Astrocyte of the hippocampus (primary cell): ENCODE data around the gene C9orf78.

ENCODE experiments used
- DNase-seq: peaks from one replicate; pipeline ENCODE4 v3.0.0; 2011; ENCODE audit warnings: low read depth, low spot score

C9orf78 gene

DNA sequence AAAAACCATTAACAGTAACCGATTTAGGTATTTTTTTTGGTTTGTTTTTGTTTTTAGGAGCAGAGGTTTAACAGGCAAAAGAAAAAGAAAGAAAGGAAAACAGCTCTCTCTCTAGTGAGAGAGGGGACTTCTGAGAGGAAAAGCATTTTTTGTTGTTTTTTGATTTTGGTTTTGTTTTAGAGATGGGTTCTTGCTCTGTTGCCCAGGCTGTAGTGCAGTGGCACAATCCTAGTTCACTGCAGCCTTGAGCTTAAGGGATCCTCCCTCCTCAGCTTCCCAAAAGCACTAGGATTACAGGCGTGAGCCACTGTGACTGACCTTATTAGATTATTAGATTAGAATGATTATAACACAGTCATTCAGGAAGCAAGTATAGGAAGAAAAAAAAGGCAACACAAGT, 10.3 kb upstream of the C9orf78 start:
- no peak for DNase-seq

DNA sequence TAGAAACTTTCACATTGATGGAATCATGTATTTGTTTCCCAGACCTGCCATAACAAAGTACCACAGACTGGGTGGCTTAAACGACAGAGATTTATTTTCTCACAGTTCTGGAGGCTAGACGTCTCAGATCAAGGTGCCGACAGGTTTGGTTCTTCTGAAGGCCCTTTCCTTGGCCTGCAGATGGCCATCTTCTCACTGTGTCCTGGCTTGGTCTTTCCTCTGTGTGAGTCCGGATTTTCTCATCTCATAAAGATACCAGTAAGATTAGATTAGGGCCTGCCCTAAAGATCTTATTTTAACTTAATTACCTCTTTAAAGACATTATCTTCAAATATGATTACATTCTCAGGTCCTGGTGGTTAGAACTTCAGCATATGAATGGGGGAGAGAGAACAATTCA, 6.0 kb upstream of the C9orf78 start:
- no peak for DNase-seq

DNA sequence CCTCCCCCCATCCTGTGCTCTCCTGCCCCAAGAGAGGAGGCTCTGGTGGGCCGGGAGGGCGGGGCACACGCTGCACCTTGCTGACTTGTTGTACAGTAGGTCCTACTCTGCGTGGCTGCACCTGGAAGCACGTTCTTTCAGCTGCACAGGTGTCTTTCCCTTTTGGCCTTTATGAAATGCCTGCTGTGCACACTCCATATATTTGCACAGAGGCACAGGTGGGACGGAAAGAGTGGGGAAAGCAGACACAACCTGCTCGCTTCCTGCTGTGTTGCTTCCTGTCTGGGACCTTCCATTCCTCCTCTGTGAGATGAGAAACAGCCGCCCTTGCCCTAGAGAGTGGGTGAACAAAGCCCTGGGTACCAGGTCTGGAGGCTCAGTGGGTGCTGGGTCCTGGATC, 5.0 kb upstream of the C9orf78 start:
- DNase-seq = no peak

DNA sequence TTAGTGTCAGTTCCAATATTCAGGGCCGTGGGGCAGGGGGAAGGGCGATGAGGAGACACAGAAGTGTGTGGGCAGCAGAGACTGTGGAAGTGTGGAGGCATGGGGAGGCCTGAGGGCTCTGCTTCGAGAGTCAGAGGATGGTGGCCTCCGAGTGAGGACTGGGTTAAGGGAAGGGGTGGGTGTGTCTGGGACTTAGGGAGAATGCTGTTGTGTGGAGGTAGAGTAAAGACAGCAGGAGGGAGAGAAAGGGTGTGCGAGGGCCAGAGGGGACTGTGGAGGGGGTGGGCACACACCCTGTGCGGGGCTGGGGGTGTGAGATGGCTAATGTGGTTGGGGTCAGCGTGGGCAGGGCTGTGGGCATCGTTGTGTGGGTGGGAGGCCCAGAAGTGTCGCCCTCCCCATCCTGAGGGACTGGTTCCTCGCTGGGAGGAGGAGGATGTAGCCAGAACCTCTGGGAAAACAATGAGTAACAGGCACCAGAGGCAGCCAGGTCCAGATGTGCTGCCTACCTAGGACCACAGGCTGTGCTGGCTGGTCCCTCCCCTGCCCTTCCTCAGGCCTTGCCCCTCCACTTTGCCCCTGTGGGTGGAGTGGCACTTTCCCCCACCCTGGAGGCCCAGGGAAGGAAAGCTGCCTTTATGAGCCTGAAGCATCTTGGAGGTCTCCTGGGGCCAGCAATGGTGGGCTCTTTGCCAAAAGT, 4.4 kb upstream of the C9orf78 start:
- DNase-seq = no peak

DNA sequence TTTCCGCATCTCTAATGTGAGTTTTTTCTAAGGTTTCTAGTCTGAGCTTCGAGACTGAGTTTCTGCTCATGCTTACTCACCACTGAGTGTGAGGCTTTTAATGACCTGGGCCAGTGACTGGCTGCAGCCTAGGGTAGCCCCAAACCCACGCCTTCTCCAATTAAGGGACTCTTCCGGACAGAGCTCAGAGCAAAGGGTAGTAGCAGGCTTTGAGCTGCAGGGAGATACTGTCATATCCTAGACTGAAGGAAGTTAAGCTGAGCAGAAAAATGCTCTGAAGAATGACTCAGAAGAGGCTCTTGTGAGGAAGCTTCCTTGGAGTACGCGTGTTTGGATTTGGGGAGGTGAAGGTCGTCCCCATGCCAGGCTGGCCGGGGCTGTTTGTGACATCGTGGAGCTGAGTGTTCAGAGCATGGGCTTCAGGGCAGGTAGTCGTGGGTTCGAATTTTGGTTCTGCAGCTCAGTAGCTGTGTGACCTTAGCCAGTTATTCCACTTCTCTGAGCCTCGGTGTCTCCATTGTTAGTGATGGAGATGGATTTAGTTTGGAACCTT, 3.7 kb upstream of the C9orf78 start:
- peak; percentile 47 for DNase-seq

DNA sequence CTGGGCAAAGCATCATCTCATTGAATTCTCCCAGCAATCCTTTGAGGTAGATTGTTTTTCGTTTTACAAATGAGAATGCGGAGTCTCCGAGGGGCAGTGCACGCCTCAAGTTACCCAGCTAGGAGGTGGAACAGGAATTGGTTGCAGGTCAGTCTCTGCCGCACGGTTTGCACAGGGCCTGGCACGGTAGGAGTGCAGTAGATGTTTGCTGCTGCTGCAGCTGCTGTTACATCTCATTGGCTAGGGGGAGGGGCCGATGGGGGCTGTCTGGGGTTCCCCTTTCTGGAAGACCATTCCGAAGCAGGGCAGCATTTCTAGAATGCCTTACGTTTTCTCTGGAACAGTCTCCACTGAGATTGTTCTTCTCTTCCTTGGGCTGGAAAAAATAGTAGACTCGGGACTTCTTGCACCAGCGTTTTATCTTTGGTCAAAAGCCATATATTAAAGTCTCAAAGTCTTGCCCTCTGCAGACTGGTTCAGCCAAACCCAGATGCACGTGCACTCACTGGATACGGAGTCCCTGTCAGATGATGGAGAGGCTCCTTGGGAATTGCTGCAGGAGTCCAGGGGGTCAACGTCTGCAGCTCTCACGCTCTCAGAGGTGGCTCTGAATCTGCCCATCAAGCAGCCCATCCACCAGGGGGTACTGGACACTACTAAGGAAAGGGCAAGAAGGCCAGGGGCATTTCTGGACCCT, 1.4 kb upstream of the C9orf78 start:
- DNase-seq = no peak

DNA sequence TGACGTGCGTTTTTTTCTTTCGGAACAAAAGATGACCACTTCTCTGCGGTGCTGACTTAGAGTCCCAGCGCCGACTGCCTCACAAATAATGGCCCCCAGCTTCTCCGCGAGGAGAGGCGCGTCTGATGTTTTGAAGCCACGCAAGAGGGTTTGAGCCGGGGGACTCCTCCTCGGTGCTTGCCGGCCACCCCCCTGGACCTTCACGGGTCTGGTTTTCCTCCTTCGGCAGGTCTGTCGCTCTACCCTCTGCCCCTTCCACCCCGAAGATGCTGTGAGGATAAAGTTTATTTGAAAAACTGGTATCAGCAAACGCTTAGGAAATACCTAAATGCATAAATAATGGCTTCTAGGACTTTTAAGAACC, 767 bp upstream of the C9orf78 start:
- no peak for DNase-seq

DNA sequence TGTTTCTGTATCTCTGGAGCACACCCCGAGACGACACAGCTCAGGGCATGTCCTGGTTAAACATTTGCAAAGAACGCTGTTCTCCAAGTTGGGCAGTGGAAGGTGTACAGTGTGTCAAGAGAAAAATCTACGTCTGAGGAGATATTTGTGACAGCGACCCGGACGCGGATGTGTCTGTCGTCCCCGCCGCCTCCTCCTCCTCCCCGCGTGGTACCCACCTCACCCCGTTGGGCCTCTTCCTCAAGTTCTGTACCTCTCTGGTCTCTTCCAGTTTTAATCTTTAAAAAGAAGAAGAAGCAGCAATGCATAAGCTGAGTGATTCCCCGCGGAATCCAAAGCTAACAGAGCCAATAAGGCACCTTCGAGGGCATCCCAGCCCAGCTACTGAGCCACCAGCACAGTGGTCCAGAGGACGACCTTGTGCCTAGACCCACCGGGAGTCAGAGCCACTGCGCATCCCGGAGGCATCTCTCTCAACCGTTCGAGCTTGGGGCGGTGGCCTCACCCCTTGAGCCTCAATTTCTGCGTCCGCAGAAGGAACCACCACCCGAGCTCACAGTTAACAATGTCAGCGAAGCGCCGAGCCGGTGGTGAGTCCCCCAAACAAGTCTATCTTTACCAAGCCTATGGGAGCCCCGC, 467 bp downstream of the C9orf78 start:
- DNase-seq = no peak

DNA sequence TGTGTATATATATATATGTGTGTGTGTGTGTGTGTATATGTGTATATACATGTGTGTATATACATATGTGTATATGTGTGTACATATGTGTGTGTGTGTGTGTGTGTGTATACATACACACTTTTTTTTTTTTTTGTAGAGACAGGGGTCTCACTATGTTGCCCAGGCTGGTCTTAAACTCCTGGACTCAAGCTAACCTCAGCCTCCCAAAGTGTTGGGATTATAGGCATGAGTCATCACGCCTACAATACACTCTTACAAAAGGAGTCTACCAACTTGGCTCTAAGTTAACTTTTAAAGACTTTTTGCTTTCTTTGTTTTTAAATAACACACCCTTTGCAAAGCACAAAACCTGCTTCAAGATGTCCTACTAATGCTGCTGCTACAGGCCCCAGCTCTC, 2.1 kb downstream of the C9orf78 start:
- no peak for DNase-seq

DNA sequence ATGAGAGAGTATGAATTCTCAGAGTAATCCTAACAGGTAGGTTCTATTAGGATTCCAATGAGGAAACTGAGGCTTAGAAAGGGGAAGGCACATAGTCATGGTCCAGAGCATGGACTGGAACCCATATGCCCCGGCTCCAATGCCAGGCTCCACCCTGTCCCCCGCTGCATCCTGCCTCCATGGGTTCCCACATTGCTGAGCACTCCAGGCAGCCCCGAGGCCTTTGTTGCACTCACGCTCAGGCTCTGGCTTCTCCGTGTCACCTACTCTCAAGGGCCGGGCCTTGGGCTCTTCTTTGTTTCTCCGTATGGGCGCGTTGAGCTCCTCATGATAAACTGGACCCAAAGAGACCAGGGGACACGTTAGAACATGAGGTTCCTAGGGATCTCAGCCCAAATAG, 6.1 kb downstream of the C9orf78 start:
- no peak for DNase-seq

DNA sequence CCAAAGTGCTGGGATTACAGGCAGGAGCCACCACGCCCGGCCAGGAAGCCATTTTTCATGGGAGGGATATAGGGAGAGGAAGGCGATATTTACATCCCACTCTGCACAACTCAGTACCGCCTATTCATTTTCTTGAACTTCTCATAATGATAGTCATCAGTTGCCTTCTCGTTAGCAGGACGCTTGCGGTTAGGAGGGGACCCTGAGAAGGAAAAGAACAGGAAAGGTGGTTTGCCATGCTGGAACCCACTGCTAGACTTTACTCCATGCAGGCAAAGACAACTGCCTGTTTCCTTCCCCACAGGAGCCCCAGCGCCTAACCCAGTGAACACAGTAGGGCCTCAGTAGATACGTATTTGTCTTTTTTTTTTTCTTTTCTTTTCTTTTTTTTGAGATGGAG, 7.0 kb downstream of the C9orf78 start:
- no peak for DNase-seq

DNA sequence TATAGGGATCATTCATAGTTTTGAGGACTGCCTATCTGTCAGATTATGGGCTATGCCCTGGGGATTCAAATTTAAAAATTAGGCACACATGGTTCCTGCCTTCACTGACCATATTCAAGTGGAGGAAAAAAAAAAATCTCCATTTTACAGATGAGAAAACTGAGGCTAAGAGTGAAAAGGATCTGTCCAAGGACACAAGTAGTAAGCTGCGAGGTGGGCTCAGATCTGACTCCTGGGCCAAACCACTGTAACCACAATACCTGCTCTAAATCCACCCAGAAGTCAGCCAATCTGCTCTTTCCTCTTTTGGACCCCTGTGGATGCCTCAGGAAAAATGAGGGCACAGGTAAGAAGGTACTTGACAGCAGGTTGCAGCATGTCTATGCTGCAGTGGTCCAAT, 8.3 kb downstream of the C9orf78 start:
- DNase-seq = no peak

DNA sequence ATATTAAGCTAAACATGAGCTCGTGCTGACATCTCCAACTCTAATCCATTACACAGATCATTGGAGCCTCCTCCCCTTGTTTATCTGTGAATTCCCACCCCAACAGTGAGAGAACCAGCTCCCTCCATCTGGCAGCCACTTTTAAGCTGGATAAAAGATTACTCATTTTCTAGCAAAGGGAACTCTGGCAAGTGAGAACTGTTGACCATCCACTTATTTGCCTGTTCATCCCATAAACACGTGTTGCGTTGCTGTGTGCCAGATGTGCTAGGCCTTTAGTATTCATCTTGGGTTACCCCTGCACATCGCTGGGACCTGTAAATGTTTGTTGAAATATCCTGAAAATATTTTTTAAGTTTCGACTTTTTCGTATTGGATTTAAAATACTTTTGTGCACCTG, 8.7 kb downstream of the C9orf78 start:
- no peak for DNase-seq

DNA sequence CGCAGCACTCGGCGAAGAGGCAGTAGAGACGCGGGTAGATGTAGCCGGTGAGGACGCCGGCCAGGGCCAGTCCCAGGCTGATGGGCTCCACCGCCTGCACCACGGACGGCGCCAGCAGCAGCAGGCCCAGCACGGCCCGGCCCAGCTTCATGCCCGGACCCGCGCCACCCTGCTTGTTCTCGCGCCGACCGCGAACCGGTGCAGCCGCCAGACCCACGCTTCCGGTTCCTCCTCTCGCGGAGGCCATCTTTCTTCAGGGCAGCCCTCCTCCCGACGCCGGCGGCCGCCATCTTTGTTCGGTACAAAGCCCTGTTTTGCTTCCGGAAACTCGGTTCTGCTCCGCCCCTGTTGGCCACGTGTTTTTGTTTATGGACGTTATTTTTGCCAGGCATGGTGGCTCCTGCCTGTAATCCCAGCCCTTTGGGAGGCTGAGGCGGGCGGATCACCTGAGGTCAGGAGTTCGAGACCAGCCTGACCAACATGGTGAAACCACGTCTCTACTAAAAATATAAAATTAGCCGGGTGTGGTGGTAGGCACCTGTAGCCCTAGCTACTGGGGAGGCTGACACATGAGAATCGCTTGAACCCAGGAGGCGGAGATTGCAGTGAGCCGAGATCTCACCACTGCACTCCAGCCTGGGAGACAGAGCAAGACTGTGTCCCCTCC, 11.0 kb downstream of the C9orf78 start, which contains the start of gene TOR1A:
TSS of gene TOR1A (minus strand) at position 202 of the 667 bp plus-strand sequence. CDS start at position 151, 51 bp downstream.
- peak; percentile 97 for DNase-seq

DNA sequence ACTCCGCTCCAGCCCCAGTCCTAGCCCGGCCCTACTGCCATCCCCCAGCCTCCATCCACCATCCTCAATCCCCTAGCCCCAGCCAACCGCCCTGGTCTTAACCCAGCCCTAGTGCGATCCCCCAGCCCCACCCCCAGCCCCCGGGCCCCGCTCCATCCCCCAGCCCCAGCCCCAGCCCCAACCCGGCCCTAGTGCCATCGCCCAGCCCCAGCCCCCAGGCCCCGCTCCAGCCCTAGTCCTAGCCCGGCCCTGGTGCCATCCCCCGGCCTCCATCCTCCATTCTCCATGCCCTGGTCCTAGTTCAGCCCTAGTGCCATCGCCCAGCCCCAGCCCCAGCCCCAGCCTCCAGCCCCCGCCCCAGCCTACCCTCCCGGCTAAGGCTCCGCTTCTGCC, 11.5 kb downstream of the C9orf78 start:
- DNase-seq = no peak

DNA sequence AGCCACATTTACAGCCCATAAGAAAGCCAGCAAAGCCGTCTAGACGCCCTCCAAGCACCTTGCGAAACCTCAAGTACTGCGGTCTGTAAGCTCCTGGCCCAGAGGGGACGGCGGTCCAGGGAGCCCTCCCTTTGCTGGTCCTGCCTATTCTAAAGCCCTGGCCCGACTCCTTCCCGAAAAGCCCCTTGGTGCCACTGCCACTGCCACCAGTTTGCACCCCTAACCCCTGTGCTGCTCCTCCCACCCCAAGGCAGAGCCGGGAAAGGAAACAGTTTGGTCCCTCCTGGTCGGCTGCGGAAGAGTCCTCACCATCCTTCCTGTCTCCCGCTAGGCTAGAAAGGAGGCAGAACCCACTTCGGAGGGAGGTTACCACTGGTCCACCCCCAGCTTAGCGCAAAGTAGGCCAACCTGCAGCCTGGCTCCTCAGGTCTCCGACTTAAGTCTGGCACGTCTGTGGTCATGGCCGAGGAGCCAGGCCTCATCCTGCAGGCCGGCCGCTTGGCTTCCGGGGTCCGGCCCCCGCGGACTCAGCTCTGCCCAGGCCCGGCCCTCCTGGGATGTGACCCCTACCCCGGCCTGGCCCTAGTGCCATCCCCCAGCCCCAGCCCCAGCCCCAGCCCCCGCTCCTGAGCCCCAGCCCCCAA, 12.1 kb downstream of the C9orf78 start:
- DNase-seq = peak; percentile 54

DNA sequence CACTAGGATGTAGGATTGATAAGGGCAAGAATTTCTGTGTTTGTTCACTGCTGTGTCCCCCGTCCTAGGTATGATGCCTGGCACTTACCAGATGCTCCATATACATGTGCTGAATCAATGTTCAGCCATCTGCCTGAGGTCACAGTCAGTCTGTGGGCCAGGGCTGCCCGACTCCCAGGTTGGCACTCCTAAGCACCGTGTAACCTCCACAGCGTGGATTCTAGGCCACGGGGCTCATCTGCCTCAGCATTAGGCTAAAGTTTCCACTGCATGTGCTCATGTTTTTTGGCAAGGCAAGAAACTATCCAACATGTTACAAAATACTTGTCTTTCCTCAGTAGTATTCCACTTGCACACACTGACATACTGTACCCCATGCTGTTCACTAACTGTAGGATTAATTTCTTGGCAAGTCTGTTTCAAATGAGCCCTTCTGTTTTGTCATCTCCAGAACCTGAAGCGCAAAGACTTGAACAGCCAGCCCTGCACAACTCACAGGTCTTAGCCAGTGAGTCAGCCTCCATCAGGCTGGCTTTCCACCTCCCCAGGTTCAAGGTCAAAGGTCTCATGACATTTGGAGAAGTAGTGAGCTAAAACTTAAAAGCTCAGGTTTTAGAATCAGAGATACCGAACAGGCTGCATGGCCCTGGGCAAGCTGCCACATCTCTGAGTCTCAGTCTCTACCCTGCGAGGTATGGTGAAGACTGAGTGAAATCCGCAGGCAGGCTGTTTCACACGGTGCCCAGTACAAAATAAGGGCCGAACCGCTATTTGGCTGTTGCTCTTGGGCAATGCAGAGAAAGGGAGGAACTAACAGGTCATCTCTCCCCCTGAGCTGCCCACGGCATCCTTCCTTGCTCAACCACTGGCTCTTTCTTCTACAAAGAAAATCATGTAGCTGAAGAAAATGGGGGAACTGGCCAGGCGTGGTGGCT, 18.3 kb downstream of the C9orf78 start:
- DNase-seq = no peak

DNA sequence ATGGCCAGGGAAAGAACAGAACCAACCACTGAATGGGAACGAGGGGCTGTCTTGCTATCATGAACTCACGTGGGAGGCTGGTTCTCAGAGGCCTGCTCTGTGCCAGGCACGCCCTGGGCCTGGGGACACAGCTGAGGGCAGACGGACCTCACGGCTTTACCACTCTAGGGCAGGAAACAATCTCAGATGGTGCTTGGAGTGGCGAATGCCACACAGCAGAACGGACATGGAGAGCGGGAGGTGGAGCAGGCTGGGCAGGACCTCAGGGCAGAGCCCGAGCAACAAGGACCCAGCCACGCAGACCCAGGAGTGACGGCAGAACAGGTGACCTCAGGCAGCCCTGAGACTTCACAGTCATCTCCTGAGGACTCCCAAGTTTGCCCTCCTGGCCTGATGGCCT, 19.8 kb downstream of the C9orf78 start:
- no peak for DNase-seq

DNA sequence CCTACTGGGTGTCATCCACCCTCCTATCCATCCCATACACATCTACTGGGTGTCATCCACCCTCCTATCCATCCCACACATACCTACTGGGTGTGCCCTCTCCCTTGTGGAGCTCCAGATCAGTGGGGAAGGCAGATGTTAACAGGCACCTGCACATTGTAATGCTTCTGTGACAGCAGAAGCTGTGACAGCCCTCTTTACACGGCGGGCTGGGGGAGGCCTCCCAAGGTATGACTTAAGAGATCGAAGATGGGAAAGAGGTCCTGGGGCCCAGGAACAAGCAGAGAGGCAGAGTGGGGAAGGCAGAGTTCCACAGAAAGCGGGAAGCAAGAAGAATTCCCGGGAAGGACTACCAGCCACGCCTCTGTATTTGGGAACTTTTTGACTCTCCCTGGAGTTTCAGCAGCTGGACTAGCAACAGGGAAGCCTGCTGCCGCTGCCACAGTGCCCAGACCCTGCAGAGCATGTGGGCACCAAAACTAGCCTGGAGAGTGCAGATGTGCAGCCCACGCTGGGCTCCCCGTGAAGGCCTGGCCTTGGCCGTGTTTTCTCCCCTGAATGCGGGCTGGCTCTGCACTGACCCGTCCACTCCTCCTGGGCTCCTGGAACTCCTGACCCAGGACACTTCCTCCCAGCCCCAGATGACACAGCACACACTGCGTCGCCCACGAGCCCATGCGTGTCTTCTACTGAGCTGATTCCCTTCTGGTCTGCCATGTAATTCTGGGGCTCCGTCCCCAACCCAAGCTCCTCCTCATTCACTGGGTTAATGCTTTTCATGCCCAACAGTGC, 20.4 kb downstream of the C9orf78 start:
- no peak for DNase-seq

DNA sequence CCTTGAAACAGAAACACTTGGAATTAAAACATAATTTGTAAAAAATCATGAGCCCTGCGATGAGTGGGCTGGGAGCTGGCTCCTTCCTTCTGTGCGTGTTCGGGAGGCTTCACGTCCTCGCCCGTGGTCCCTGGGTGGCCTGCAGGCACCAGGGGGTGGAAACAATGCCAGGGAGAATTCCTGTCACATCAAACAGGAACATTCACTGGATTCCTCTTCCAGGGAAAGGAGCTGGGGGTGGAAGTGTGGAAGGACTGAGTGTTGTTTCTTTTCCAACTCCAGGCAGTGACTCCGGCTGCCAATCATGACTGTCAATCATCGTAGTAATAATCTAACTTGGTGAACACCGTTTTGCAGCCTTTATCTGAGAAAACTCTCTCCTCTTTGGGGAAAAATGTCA, 21.4 kb downstream of the C9orf78 start:
- peak; percentile 44 for DNase-seq
